Measurements from ENCODE around the gene PEPD.

DNA sequence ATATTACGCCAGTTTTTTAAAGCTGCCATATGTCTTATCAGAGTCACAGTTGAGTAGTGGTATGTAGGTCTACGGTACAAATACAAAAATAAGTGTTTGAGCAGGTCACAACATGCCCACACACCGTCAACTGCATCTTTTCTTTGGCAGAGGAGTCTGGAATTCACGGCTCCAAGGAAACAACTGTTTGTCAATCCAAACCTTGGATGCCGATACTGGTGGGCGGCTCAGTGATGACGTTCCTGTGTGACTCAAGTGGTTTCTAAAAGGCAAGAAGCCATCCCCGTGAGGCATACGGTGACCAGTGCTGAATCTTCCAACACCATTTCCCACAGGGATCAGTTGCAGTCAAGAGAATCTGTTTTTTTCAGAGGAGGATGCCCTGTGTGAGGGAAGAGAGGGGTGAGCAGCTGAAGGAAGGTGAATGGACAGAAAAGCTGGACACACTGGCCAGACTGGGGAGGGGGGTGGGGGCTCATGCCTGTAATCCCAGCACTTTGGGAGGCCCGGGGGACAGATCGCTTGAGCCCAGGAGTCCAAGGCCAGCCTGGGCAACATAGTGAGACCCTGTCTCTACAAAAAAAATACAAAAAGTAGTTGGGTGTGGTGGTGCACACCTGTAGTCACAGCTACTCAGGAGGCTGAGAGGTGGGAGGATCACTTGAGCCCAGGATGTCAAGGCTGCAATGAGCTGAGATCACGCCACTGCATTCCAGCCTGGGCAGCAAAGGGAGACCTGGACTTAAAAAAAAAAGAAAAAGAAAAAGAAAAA is 170.9 kb downstream of the PEPD start:
- TF ChIP-seq FOXA1 (IDR thresholded peaks at IDR 0.05) (no peak), BHLHE40 (IDR thresholded peaks at IDR 0.05; ENCODE audit: borderline replicate concordance) (no peak), ZNF384 (IDR thresholded peaks at IDR 0.05) (no peak), HDGF (IDR thresholded peaks at IDR 0.05; ENCODE audit: borderline replicate concordance) (no peak), TARDBP (IDR thresholded peaks at IDR 0.05) (no peak), FOXM1 (IDR thresholded peaks at IDR 0.05; ENCODE audit: borderline replicate concordance) (no peak), CTBP1 (IDR thresholded peaks at IDR 0.05; ENCODE audit: borderline replicate concordance) (no peak)
- TF ChIP-seq, protein P1, sequence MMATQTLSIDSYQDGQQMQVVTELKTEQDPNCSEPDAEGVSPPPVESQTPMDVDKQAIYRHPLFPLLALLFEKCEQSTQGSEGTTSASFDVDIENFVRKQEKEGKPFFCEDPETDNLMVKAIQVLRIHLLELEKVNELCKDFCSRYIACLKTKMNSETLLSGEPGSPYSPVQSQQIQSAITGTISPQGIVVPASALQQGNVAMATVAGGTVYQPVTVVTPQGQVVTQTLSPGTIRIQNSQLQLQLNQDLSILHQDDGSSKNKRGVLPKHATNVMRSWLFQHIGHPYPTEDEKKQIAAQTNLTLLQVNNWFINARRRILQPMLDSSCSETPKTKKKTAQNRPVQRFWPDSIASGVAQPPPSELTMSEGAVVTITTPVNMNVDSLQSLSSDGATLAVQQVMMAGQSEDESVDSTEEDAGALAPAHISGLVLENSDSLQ (IDR thresholded peaks at IDR 0.05), result no peak

All from HEK293T (cell line).